ENCODE measurements around the gene SRPK2. TPM values are rescaled to one million over a fixed set of nuclear protein-coding genes. Genes with fewer than 3 reads are reported as not detected.

SRPK2 gene
- total RNA-seq, 1 donor from 2014 or later: 54.8 TPM

DNA sequence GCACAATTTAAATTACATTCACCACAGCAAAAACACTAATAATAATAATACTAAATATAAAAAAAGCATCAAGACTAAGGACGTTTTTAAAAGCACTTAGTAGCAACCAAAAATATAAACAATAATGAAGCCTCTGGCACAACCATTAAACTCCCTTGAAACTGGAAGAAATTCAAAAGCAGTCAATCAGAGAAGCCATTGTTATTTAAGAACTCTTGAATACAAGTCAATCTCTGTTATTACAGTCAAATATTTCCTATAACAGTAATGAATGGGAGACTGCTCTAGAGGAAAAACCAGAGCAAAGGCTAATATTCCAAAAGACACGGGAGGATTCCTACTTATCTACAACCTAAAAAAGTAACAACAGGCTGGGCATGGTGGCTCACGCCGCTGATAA is 210.5 kb downstream of the SRPK2 start:
- no peak overlapping the region for H2AFZ ChIP-seq (ENCODE audit: low read depth, low read length)
- H3K4me1 ChIP-seq (ENCODE audit: insufficient read depth, low read length): no peaks in the 10 kb centered on the region
- H3K79me2 ChIP-seq (ENCODE audit: insufficient read depth, low read length): peaks cover 33% of the 10 kb centered on the region
- TF ChIP-seq EZH2 (IDR thresholded peaks at IDR 0.05; ENCODE audit: insufficient read depth, low read length) (no peak), CTCF (IDR thresholded peaks at IDR 0.05; ENCODE audit: insufficient read depth, low read depth, low read length) (no peak)
- H4K20me1 ChIP-seq (ENCODE audit: insufficient read depth, low read length): peaks cover 40% of the 10 kb centered on the region
- Mint-ChIP-seq H3K9me3 (ENCODE audit: unreplicated experiment) (no peaks in the 10 kb centered on the region), H3K4me3 (ENCODE audit: unreplicated experiment) (no peak overlapping the region), H3K4me1 (ENCODE audit: low read depth, unreplicated experiment) (no peaks in the 10 kb centered on the region), H3K27ac (ENCODE audit: unreplicated experiment) (no peak overlapping the region), H3K36me3 (ENCODE audit: low read depth, unreplicated experiment) (peaks cover 1% of the 10 kb centered on the region), H3K27me3 (ENCODE audit: low read depth, unreplicated experiment) (no peaks in the 10 kb centered on the region)
- H3K9me3 ChIP-seq (ENCODE audit: insufficient read depth, low read depth, low read length): no peaks in the 10 kb centered on the region
- H3K36me3 ChIP-seq (ENCODE audit: insufficient read depth, low read length): no peaks in the 10 kb centered on the region
- H3K27me3 ChIP-seq (ENCODE audit: insufficient read depth, low read length): no peaks in the 10 kb centered on the region
- no peak overlapping the region for H3K9ac ChIP-seq (ENCODE audit: low read length)
- FAIRE-seq: no peak
- DNase-seq (ENCODE audit: low read depth): no peak
- H3K4me2 ChIP-seq (ENCODE audit: low read length): no peak overlapping the region
- no peak overlapping the region for H3K27ac ChIP-seq (ENCODE audit: low read depth, low read length)
- H3K4me3 ChIP-seq (ENCODE audit: insufficient read depth, low read depth, low read length): no peak overlapping the region

DNA sequence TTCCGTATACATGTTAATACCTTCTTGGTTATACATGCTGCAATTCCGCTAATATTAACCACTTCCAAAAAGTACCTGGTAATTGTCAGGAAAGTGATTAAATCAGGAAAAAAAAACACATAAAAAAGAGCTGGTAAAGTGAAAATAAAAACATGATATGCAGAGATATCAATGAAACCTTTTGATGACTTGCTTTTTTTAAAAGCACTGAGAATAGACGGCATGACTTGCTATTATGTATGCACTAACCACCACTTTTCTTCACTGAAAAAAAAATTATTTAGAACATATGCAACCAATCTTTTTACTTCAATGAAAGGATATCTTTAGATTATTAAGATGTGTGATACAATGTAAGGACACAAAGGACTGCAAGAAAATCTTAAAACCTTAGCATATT is 211.7 kb downstream of the SRPK2 start:
- Histone ChIP-seq H3K4me3 (ENCODE audit: insufficient read depth, low read depth, low read length) (no peak overlapping the region), H3K79me2 (ENCODE audit: insufficient read depth, low read length) (peaks cover 34% of the 10 kb centered on the region), H3K9ac (ENCODE audit: low read length) (no peak overlapping the region), H3K9me3 (ENCODE audit: insufficient read depth, low read depth, low read length) (no peaks in the 10 kb centered on the region), H3K4me2 (ENCODE audit: low read length) (no peak overlapping the region), H2AFZ (ENCODE audit: low read depth, low read length) (no peak overlapping the region), H3K27me3 (ENCODE audit: insufficient read depth, low read length) (no peaks in the 10 kb centered on the region), H3K4me1 (ENCODE audit: insufficient read depth, low read length) (no peaks in the 10 kb centered on the region), H3K36me3 (ENCODE audit: insufficient read depth, low read length) (no peaks in the 10 kb centered on the region), H4K20me1 (ENCODE audit: insufficient read depth, low read length) (peaks cover 49% of the 10 kb centered on the region), H3K27ac (ENCODE audit: low read depth, low read length) (no peak overlapping the region)
- H3K27me3 Mint-ChIP-seq (ENCODE audit: low read depth, unreplicated experiment): no peaks in the 10 kb centered on the region
- H3K27ac Mint-ChIP-seq (ENCODE audit: unreplicated experiment): no peak overlapping the region
- DNase-seq (ENCODE audit: low read depth) (no peak), FAIRE-seq (no peak)
- TF ChIP-seq CTCF (IDR thresholded peaks at IDR 0.05; ENCODE audit: insufficient read depth, low read depth, low read length) (no peak), EZH2 (IDR thresholded peaks at IDR 0.05; ENCODE audit: insufficient read depth, low read length) (no peak)
- H3K9me3 Mint-ChIP-seq (ENCODE audit: unreplicated experiment): no peaks in the 10 kb centered on the region
- H3K36me3 Mint-ChIP-seq (ENCODE audit: low read depth, unreplicated experiment): peaks cover 1% of the 10 kb centered on the region
- H3K4me3 Mint-ChIP-seq (ENCODE audit: unreplicated experiment): no peak overlapping the region
- H3K4me1 Mint-ChIP-seq (ENCODE audit: low read depth, unreplicated experiment): no peaks in the 10 kb centered on the region

GRCh38 chr7:105173586-105173985 is 215.1 kb downstream of the SRPK2 start:
- TF ChIP-seq CTCF (IDR thresholded peaks at IDR 0.05; ENCODE audit: insufficient read depth, low read depth, low read length) (no peak), EZH2 (IDR thresholded peaks at IDR 0.05; ENCODE audit: insufficient read depth, low read length) (no peak)
- no peak for FAIRE-seq

More at GRCh38 chr7:105173586-105173985, 215.1 kb downstream of the SRPK2 start:
- Histone ChIP-seq H3K9ac (ENCODE audit: low read length) (no peak overlapping the region), H3K27me3 (ENCODE audit: insufficient read depth, low read length) (no peaks in the 10 kb centered on the region), H4K20me1 (ENCODE audit: insufficient read depth, low read length) (peaks cover 42% of the 10 kb centered on the region), H3K9me3 (ENCODE audit: insufficient read depth, low read depth, low read length) (no peaks in the 10 kb centered on the region), H3K36me3 (ENCODE audit: insufficient read depth, low read length) (no peaks in the 10 kb centered on the region), H3K4me1 (ENCODE audit: insufficient read depth, low read length) (no peaks in the 10 kb centered on the region), H3K4me2 (ENCODE audit: low read length) (no peak overlapping the region), H2AFZ (ENCODE audit: low read depth, low read length) (no peak overlapping the region), H3K79me2 (ENCODE audit: insufficient read depth, low read length) (peaks cover 12% of the 10 kb centered on the region), H3K27ac (ENCODE audit: low read depth, low read length) (no peak overlapping the region), H3K4me3 (ENCODE audit: insufficient read depth, low read depth, low read length) (no peak overlapping the region)
- Mint-ChIP-seq H3K36me3 (ENCODE audit: low read depth, unreplicated experiment) (no peaks in the 10 kb centered on the region), H3K4me1 (ENCODE audit: low read depth, unreplicated experiment) (peaks cover 3% of the 10 kb centered on the region), H3K9me3 (ENCODE audit: unreplicated experiment) (no peaks in the 10 kb centered on the region), H3K27ac (ENCODE audit: unreplicated experiment) (no peak overlapping the region), H3K4me3 (ENCODE audit: unreplicated experiment) (no peak overlapping the region), H3K27me3 (ENCODE audit: low read depth, unreplicated experiment) (no peaks in the 10 kb centered on the region)
- no peak for DNase-seq (ENCODE audit: low read depth)

Measured in astrocyte (in vitro differentiated cells and primary cell).